B cell (primary cell): Measurements from ENCODE around the gene IDH3A. TPM values are rescaled to one million over a fixed set of nuclear protein-coding genes. Genes with fewer than 3 reads are reported as not detected.
A peak's percentile ranks its signal among the peaks of the same experiment; 100 is the strongest.

ENCODE experiments used
- ATAC-seq: fragments of 200-7000 bp; cut with Tn5 transposase; one replicate; pipeline ENCODE4 v1.10.0; 2021; ENCODE audit warnings: low read depth, mild to moderate bottlenecking, moderate number of reproducible peaks, moderate library complexity
- CTCF ChIA-PET: fragments of 350-600 bp; sonication (Branson Sonifier 250); formaldehyde crosslinking; loops from one replicate; lab custom pipeline; 2021; ENCODE audit warnings: antibody characterized with exemption, inconsistent platforms; lab: Charles Lee
- POLR2A ChIA-PET: fragments of 350-600 bp; sonication (Branson Sonifier 250); formaldehyde crosslinking; loops from one replicate; lab custom pipeline; 2021; ENCODE audit warnings: antibody characterized with exemption; lab: Charles Lee
- DNase-seq: peaks from one replicate; pipeline ENCODE4 v3.0.0; 2013
- H2AFZ ChIP-seq: 2 replicates; pipeline ENCODE4 v1.6.1; 2012; ENCODE audit warnings: mild to moderate bottlenecking, low read depth, low read length; ENCODE audit not compliant: insufficient read depth, poor library complexity, severe bottlenecking
- H3K27ac ChIP-seq, 2 donors: 1 replicate in 1 of 2; 2 replicates in 1 of 2; pipeline ENCODE4 v1.5.1; 2012 to 2013; ENCODE audit warnings: low read length in 2 of 2, mild to moderate bottlenecking in 2 of 2, moderate library complexity in 1 of 2
- H3K27me3 ChIP-seq, 4 experiments: fragments of 200-600 bp in 1 of 4; sonication (generic) in 1 of 4; replicated peaks in 1 of 4; 1 replicate in 2 of 4; 2 replicates in 2 of 4; pipeline versions ENCODE4 v1.6.1 to v1.7.0; 2013 to 2016; ENCODE audit warnings: low read length in 3 of 4, mild to moderate bottlenecking in 2 of 4, mixed read lengths in 1 of 4, moderate library complexity in 1 of 4; ENCODE audit not compliant: insufficient read depth in 4 of 4, control insufficient read depth in 3 of 4; ENCODE audit errors: control extremely low read depth in 1 of 4
- H3K36me3 ChIP-seq, 2 experiments: replicated peaks in 1 of 2; 1 replicate in 1 of 2; 2 replicates in 1 of 2; pipeline versions ENCODE4 v1.6.1 to v1.7.1; 2013; ENCODE audit warnings: low read length in 1 of 2; ENCODE audit not compliant: insufficient read depth in 2 of 2, control insufficient read depth in 1 of 2; ENCODE audit errors: control extremely low read depth in 1 of 2, extremely low read depth in 1 of 2
- H3K4me1 ChIP-seq, 2 donors: fragments of 200-600 bp in 1 of 2; sonication (generic) in 1 of 2; 1 replicate in 1 of 2; 2 replicates in 1 of 2; pipeline versions ENCODE4 v1.5.1 to v1.6.1; 2013 to 2017; ENCODE audit warnings: low read length in 2 of 2; ENCODE audit not compliant: control insufficient read depth in 2 of 2, insufficient read depth in 2 of 2
- H3K4me2 ChIP-seq: replicated peaks from 2 replicates; pipeline ENCODE3; 2012; ENCODE audit warnings: mild to moderate bottlenecking, low read depth, low read length; ENCODE audit not compliant: poor library complexity, severe bottlenecking
- H3K4me3 ChIP-seq, 5 experiments: fragments of 200-600 bp in 1 of 5; sonication (generic) in 1 of 5; 1 replicate in 3 of 5; 2 replicates in 2 of 5; pipeline versions ENCODE4 v1.5.1 to v1.7.0; 2011 to 2016; ENCODE audit warnings: low read length in 4 of 5, mild to moderate bottlenecking in 4 of 5, low read depth in 2 of 5, control low read depth in 1 of 5, moderate library complexity in 1 of 5; ENCODE audit not compliant: insufficient read depth in 1 of 5; ENCODE audit errors: control extremely low read depth in 1 of 5, extremely low read depth in 1 of 5
- H3K79me2 ChIP-seq: fragments of 200-600 bp; sonication (generic); one replicate; pipeline ENCODE4 v1.6.0; 2016; ENCODE audit warnings: low read length; ENCODE audit not compliant: control insufficient read depth, insufficient read depth
- H3K9ac ChIP-seq: fragments of 200-600 bp; sonication (generic); 2 replicates; pipeline ENCODE4 v1.6.1; 2017; ENCODE audit warnings: mild to moderate bottlenecking, low read length, moderate library complexity
- H3K9me3 ChIP-seq, 3 donors: one replicate each; pipeline versions ENCODE4 v1.6.1 to v1.7.1; 2013; ENCODE audit warnings: low read length in 2 of 3; ENCODE audit not compliant: control insufficient read depth in 2 of 3, insufficient read depth in 1 of 3; ENCODE audit errors: control extremely low read depth in 1 of 3
- H4K20me1 ChIP-seq: 2 replicates; pipeline ENCODE4 v1.6.0; 2012; ENCODE audit warnings: mild to moderate bottlenecking, low read length; ENCODE audit not compliant: insufficient read depth, control insufficient read depth, poor library complexity, severe bottlenecking
- H3K27ac Mint-ChIP-seq: one replicate; pipeline ENCODE4 v1.8.0; 2021; ENCODE audit warnings: mixed read lengths
- H3K27me3 Mint-ChIP-seq: one replicate; pipeline ENCODE4 v1.8.0; 2021; ENCODE audit warnings: mixed read lengths
- H3K4me1 Mint-ChIP-seq: one replicate; pipeline ENCODE4 v1.8.0; 2021; ENCODE audit warnings: mixed read lengths
- H3K4me3 Mint-ChIP-seq: one replicate; pipeline ENCODE4 v1.8.0; 2021; ENCODE audit warnings: mixed read lengths
- H3K9me3 Mint-ChIP-seq: one replicate; pipeline ENCODE4 v1.8.0; 2022; ENCODE audit warnings: mixed read lengths; ENCODE audit not compliant: insufficient read depth
- EZH2 ChIP-seq: IDR thresholded peaks from 2 replicates; pipeline ENCODE4 v1.6.1; 2012; ENCODE audit warnings: borderline replicate concordance, low read depth, mild to moderate bottlenecking, moderate library complexity, low read length; ENCODE audit not compliant: insufficient read depth, poor library complexity, severe bottlenecking
- WGBS: methylation state at CpG from one replicate; pipeline ENCODE4 v1.1.5; 2013; ENCODE audit warnings: missing lambda C conversion rate; ENCODE audit not compliant: insufficient coverage; 5-methylcytosine and 5-hydroxymethylcytosine counted together
- intact Hi-C: fragments of 100-400 bp; cut with micrococcal nuclease; formaldehyde crosslinking; loops from one replicate; pipeline ENCODE4 v1.10.0; 2022
- polyA plus RNA-seq: library from polyadenylated mRNA; depleted of rRNA; stranded (reverse); fragments of >200 nt; gene quantifications from 2 replicates; pipeline ENCODE4 v1.2.3, GENCODE V29; 2012
- total RNA-seq, 2 donors: library from RNA; stranded (reverse); fragments of 120-200 nt in 1 of 2; gene quantifications; 1 replicate in 1 of 2; 2 replicates in 1 of 2; pipeline versions ENCODE4 v1.2.3 to v1.2.4, GENCODE V29; 2013 to 2022
- TF ChIP-seq, protein P1 (sequence below): fragments of 200-600 bp; IDR thresholded peaks from one replicate; pipeline ENCODE4 v1.8.0; 2022; ENCODE audit warnings: antibody characterized with exemption, mild to moderate bottlenecking

Gene IDH3A
- total and polyA plus RNA-seq, 2 donors (not counting 1 experiment from before 2014, with no cell fraction given): 39.7 to 71.7 TPM

DNA sequence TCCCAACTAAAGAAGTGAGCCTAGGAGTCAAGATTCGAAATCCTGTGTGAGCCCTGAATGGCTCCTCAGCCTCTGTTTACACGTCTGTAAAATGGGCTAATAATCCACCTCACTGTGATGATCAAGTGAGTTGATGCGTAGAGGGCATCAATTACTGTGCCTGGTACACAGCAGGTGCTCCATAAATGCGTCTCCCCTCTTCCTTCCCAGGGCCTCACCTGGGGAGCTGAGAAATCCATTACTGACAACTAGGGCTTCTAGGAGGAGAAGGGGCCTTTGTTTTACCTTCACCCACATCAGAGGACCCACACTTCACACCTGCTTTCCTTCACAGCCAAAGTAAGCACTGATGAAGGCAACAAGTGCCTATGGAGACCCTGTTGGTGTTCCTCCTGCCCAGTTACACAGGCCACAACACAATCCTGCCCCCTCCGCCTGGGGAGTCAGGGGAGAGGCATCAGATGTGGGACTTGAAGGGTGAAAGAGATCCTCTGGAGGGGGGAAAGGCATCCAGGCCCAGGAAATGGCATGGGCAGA lies 19.3 kb upstream of the IDH3A start:
- H3K27me3 Mint-ChIP-seq: no peaks in the 10 kb centered on the region
- Histone ChIP-seq H3K9me3 (no peaks in the 10 kb centered on the region), H2AFZ (no peak overlapping the region), H3K79me2 (no peaks in the 10 kb centered on the region), H3K4me2 (no peak overlapping the region), H3K27me3 (no peaks in the 10 kb centered on the region), H3K27ac (peak overlapping the region in 1 of 2 donors; percentile 6), H3K36me3 (no peaks in the 10 kb centered on the region), H4K20me1 (no peaks in the 10 kb centered on the region), H3K4me1 (peaks cover 12 to 14% of the 10 kb centered on the region in 2 donors), H3K4me3 (no peak overlapping the region), H3K9ac (no peak overlapping the region)
- POLR2A ChIA-PET: interaction anchor here (2.4 kb wide), 1 partner anchor 66 kb away, joined by 11 read pairs; no protein-coding TSS in a partner anchor
- H3K9me3 Mint-ChIP-seq: no peaks in the 10 kb centered on the region
- peak overlapping the region; percentile 85 for H3K4me3 Mint-ChIP-seq
- DNase-seq (no peak), ATAC-seq (no peak)
- CTCF ChIA-PET: interaction anchor here (1.6 to 15.2 kb wide), 8 partner anchors 17 to 171 kb away, joined by 5 to 322 read pairs (median 22); no protein-coding TSS in a partner anchor
- no peak for TF ChIP-seq EZH2
- TF ChIP-seq, protein P1, sequence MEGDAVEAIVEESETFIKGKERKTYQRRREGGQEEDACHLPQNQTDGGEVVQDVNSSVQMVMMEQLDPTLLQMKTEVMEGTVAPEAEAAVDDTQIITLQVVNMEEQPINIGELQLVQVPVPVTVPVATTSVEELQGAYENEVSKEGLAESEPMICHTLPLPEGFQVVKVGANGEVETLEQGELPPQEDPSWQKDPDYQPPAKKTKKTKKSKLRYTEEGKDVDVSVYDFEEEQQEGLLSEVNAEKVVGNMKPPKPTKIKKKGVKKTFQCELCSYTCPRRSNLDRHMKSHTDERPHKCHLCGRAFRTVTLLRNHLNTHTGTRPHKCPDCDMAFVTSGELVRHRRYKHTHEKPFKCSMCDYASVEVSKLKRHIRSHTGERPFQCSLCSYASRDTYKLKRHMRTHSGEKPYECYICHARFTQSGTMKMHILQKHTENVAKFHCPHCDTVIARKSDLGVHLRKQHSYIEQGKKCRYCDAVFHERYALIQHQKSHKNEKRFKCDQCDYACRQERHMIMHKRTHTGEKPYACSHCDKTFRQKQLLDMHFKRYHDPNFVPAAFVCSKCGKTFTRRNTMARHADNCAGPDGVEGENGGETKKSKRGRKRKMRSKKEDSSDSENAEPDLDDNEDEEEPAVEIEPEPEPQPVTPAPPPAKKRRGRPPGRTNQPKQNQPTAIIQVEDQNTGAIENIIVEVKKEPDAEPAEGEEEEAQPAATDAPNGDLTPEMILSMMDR: no peak
- WGBS: 100% methylated on average over 3 of the region's 5 CpGs
- H3K27ac Mint-ChIP-seq: peak overlapping the region; percentile 86
- peaks cover 14% of the 10 kb centered on the region for H3K4me1 Mint-ChIP-seq
- intact Hi-C loops: loop anchor here (2.0 kb wide), 2 partner anchors 41 to 309 kb away; partner anchors contain the start of gene IREB2
